Activated CD4-positive, alpha-beta T cell treated with anti-CD3 and anti-CD28 coated beads for 24 hours (primary cell): Measurements from ENCODE around the gene THSD7A.
"Not testable (repeated sequence)": the region's sequence is repeated elsewhere in the genome, so short reads cannot be mapped to it uniquely, and the experiment has no call there.

Experiments
- DNase-seq, 2 donors: peaks; one replicate each; pipeline ENCODE4 v3.0.0-alpha.2; 2020; ENCODE audit warnings: low read depth in 2 of 2

The THSD7A gene

GRCh38 chr7:11457419-11457818, 374.6 kb downstream of the THSD7A start:
- DNase-seq = no peak

GRCh38 chr7:11456574-11456973, 375.4 kb downstream of the THSD7A start:
- DNase-seq = no peak

DNA sequence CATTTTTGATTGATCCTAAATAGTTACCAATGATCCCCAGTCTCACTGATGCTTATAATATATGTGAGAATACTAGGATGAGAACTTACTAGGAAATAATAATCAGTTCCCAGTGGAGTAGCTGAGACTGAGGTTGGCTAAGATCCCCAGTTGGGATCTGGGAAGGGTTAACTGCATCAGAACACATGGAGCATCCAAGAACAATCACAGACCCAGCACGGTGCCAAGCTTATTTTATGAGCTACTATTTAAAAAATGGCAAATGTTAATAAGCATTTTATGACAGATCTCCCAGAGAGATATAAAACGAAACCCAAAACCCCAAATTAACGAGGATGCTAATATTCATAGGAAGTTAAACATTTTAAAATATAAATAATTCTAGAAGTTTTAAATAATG, 379.5 kb downstream of the THSD7A start:
- no peak for DNase-seq

DNA sequence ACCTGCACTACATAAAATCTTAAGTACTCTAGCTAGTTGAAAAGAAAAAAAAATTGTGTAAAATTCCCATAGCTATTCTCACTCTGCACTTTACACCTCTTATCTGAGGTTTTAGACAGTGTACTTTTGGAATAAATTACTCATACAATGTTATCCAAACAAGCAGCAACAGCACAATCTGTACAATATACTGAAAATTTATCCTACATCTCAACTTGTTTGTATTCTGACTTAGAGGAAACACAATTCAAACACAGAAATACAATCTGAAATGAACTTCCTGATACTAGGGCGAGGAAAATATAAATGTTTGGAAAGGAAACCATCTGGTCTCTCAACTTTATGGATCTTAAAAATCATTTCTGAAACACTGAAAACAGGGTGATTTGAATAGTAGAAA, 381.7 kb downstream of the THSD7A start:
- DNase-seq = no peak

DNA sequence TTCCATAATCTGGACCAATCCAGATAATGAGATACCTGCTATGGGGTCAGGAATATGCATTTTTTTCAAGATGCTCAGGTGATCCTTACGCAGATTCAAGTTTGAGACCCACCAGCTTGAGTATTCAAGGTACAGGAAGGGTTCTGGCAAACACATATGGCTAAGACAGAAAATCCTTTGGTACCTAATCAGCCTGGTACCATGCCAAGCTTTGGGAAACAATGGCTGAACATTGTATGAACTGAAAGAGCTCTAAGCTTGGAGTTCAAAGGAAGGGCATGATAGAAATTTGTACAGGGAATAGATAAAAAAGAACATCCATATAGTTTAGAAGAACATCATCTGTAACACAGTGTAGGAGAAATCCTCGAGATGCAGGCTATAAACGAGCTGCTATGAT, 382.7 kb downstream of the THSD7A start:
- DNase-seq = no peak

- no peak for DNase-seq
Measured at GRCh38 chr7:11448323-11448722, 383.7 kb downstream of the THSD7A start.

DNA sequence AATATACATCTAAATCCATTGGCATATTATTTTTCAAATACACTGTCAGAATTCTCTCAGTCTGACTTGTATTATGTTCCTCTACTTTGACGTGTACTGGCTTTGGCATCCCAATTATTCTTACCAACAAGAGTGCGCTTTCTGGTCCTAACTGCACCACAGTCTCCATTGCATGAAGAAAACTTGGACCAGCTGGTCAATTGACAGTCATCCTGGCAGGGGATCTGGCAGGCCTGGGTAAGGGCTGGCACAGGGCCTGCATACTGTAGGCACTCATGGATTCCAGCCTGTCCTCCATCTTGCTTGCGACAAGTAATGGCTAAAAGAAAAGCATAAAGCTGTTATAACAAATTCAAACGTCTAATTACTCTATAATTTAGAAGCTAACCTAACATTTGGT, 384.9 kb downstream of the THSD7A start:
- no peak for DNase-seq

DNA sequence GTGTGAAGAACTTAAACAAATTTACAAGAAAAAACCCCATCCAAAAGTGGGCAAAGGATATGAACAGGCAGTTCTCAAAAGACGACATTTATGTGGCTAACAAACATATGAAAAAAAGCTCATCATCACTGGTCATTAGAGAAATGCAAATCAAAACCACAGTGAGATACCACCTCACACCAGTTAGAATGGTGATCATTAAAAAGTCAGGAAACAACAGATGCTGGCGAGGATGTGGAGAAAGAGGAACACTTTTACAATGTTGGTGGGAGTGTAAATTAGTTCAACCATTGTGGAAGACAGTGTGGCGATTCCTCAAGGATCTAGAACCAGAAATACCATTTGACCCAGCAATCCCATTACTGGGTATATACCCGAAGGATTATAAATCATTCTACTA, 388.1 kb downstream of the THSD7A start:
- not testable (repeated sequence) for DNase-seq

GRCh38 chr7:11437994-11438393, 394.0 kb downstream of the THSD7A start:
- DNase-seq = no peak

- no peak for DNase-seq
Measured at GRCh38 chr7:11436773-11437524, 395.0 kb downstream of the THSD7A start.

DNA sequence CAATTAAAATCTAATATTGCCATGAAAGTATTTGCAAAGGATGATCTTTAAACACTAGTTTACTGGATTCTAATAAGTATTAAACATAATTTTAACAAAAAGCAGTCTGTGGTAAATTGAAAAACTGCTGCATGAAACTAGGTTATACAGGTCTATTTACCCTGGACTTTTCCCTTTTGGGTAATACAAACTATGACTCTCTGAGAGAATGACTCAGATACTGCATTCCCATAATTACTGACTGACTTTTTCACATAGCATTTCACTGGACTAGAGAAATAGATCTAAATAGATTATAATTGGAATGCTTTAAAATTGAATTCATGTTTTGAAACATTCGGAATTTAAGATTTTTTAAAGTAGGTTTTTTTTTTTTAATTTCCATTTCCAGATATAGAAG, 395.7 kb downstream of the THSD7A start:
- no peak for DNase-seq

DNA sequence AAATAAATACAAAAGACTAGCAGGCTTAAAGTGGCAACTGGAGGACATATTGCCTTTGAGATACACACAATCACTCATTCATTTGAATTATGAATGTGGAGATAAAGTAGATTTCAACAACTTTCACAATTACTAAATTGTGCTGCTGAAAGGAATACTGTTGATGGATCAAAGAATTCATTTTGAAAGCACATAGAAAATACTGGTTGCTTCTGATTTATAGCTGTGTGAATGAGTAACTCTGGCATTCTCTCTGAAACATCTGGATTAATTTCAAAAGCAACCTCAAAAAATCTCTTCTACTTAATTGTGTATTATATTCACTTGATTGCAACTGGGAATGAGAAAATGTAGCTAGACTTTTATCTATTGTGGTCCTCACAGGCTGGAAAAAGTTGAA, 397.6 kb downstream of the THSD7A start:
- DNase-seq = no peak

DNA sequence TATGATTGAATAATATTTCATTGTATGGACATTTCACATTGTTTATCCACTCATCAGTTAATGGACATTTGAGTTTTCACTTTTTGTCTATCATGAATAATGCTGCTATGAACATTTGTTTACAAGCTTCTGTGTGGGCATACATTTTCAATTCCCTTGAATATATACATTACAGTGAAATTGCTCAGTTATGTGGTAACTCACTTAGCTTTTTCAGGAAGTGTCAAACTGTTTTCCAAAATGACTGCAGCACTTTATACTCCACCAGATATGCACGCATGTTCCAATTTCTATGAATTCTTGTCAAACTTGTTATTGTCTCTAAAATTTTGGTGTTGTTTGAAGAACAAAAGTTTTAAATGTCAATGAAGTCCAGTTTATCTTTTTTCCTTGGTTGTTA, 401.2 kb downstream of the THSD7A start:
- DNase-seq = no peak

DNA sequence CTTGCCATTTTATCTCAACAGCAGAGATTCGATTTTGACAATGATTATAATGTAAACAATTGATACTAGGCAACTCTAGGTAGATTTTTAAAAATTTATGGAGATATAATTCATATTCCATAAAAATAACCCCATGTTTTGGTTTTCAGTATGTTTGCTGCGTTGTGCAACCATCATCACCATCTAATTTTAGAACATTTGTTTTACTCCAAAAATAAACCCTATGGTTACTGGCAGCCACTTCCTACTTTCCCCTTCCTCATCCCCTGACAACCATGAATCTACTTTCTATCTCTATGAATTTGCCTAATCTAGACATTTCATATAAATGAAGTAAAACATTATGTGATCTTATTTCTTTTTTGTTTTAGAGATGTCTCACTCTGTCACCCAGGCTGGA, 401.9 kb downstream of the THSD7A start:
- DNase-seq = no peak

- DNase-seq = no peak
Measured at GRCh38 chr7:11428877-11429581, 403.0 kb downstream of the THSD7A start.

- DNase-seq = no peak
Measured at GRCh38 chr7:11427686-11428273, 404.2 kb downstream of the THSD7A start.

DNA sequence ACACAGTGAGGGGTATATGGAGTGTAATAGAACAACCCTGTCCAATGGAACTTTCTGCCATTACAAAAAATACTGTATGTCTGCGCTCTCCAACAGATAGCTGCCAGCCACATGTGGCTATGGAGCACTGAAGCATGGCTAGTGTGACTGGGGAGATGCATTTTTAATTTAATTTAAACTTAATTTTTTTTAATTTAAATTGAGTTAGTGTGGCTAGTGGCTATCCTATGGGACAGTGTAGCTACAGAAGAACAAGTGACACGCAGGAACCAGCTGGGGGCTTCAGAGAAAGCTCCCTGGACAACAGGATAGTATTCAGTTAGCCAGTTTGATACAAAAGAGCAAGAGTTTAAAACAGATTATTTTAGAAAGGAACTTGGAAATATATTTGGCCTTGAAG, 408.0 kb downstream of the THSD7A start:
- no peak for DNase-seq

GRCh38 chr7:11420049-11420448, 411.9 kb downstream of the THSD7A start:
- no peak for DNase-seq

- no peak for DNase-seq
Measured at GRCh38 chr7:11416641-11417458, 415.1 kb downstream of the THSD7A start.

- DNase-seq = no peak
Measured at GRCh38 chr7:11415101-11415500, 416.9 kb downstream of the THSD7A start.

- DNase-seq = no peak
Measured at GRCh38 chr7:11413901-11414300, 418.1 kb downstream of the THSD7A start.

- no peak for DNase-seq
Measured at GRCh38 chr7:11412036-11412435, 420.0 kb downstream of the THSD7A start.
